DOHH2 (cell line): ENCODE measurements around the gene CCDC177.

Experiments
- H3F3A ChIP-seq: fragments of 200-600 bp; sonication (generic), shearing (Covaris generic); 2 replicates; pipeline ENCODE4 v1.6.0; 2016; ENCODE audit warnings: antibody characterized with exemption, mild to moderate bottlenecking; ENCODE audit not compliant: control insufficient read depth, insufficient read depth
- H3K27ac ChIP-seq: fragments of 200-600 bp; sonication (generic); 2 replicates; pipeline ENCODE4 v1.5.1; 2014; ENCODE audit warnings: low read depth, mild to moderate bottlenecking, low read length, moderate library complexity
- H3K27me3 ChIP-seq: fragments of 200-600 bp; sonication (generic); 2 replicates; pipeline ENCODE4 v1.6.1; 2014; ENCODE audit warnings: mild to moderate bottlenecking, low read length, mixed read lengths; ENCODE audit not compliant: control insufficient read depth
- H3K36me3 ChIP-seq: fragments of 200-600 bp; sonication (generic); 2 replicates; pipeline ENCODE4 v1.6.1; 2014; ENCODE audit warnings: mild to moderate bottlenecking, low read length, moderate library complexity, mixed read lengths; ENCODE audit not compliant: control insufficient read depth
- H3K4me1 ChIP-seq: fragments of 200-600 bp; sonication (generic); 2 replicates; pipeline ENCODE4 v1.6.1; 2014; ENCODE audit warnings: mild to moderate bottlenecking, low read length, mixed read lengths; ENCODE audit not compliant: control insufficient read depth
- H3K4me2 ChIP-seq: fragments of 200-600 bp; sonication (generic); 2 replicates; pipeline ENCODE4 v1.6.0; 2014; ENCODE audit warnings: mild to moderate bottlenecking, low read length, moderate library complexity
- H3K4me3 ChIP-seq: fragments of 200-600 bp; sonication (generic); 2 replicates; pipeline ENCODE4 v1.5.1; 2014; ENCODE audit warnings: mild to moderate bottlenecking, low read length, mixed read lengths
- H3K79me2 ChIP-seq: fragments of 200-600 bp; sonication (generic); 2 replicates; pipeline ENCODE4 v1.6.1; 2014; ENCODE audit warnings: mild to moderate bottlenecking, low read length, mixed read lengths; ENCODE audit not compliant: control insufficient read depth
- H3K9me2 ChIP-seq: fragments of 200-600 bp; sonication (generic); replicated peaks from 2 replicates; pipeline ENCODE4 v1.6.1; 2014; ENCODE audit warnings: mild to moderate bottlenecking, low read length, mixed read lengths; ENCODE audit not compliant: control insufficient read depth
- H3K9me3 ChIP-seq: fragments of 200-600 bp; sonication (generic); 2 replicates; pipeline ENCODE4 v1.6.1; 2014; ENCODE audit warnings: antibody characterized with exemption, low read length, mixed read lengths; ENCODE audit not compliant: control insufficient read depth, insufficient read depth
- H4K20me1 ChIP-seq: fragments of 200-600 bp; sonication (generic); 2 replicates; pipeline ENCODE4 v1.6.0; 2014; ENCODE audit warnings: low read depth, mild to moderate bottlenecking, antibody characterized with exemption, low read length, moderate library complexity; ENCODE audit not compliant: control insufficient read depth, insufficient read depth
- CTCF ChIP-seq: fragments of 200-600 bp; sonication (generic); IDR thresholded peaks from one replicate; pipeline ENCODE4 v1.5.1; 2014; ENCODE audit warnings: antibody characterized with exemption, mild to moderate bottlenecking, low read depth, low read length; ENCODE audit not compliant: poor library complexity, severe bottlenecking
- EZH2phosphoT487 ChIP-seq: fragments of 200-600 bp; sonication (generic); IDR thresholded peaks from 2 replicates; pipeline ENCODE4 v1.6.1; 2017; ENCODE audit warnings: borderline replicate concordance, mild to moderate bottlenecking, antibody characterized with exemption, low read length, moderate library complexity, mixed read lengths

CCDC177 gene

GRCh38 chr14:69574263-69574953 lies at the start of gene CCDC177:
CCDC177 (minus strand) TSS chr14:69574871; CDS start chr14:69573622, 1,249 bp downstream.
- peak; percentile 72 for TF ChIP-seq CTCF
- peak; percentile 85; the same call in 1 of the 2 replicates for TF ChIP-seq EZH2phosphoT487
- H3K9me3 ChIP-seq: no peaks in the 10 kb centered on the region
- H3K36me3 ChIP-seq: no peaks in the 10 kb centered on the region
- H4K20me1 ChIP-seq: no peaks in the 10 kb centered on the region
- H3K4me3 ChIP-seq: peak within 1 kb of the TSS; percentile 32; the same call in 1 of the 2 replicates
- H3K4me1 ChIP-seq: peaks cover 4% of the 10 kb centered on the region; the same call in 1 of the 2 replicates
- no peaks in the 10 kb centered on the region for H3F3A ChIP-seq
- H3K27ac ChIP-seq: no peak within 1 kb of the TSS
- peaks cover 25% of the 10 kb centered on the region for H3K27me3 ChIP-seq
- peak within 1 kb of the TSS; percentile 53 for H3K4me2 ChIP-seq
- H3K9me2 ChIP-seq: no peaks in the 10 kb centered on the region
- no peaks in the 10 kb centered on the region for H3K79me2 ChIP-seq

- H3K79me2 ChIP-seq: peaks cover 98% of the 10 kb centered on the region
- H3K4me1 ChIP-seq: peaks cover 80% of the 10 kb centered on the region
- no peak overlapping the region for H3K27ac ChIP-seq
Observed at GRCh38 chr14:69624136-69624535, 49.5 kb upstream of the CCDC177 start.

GRCh38 chr14:69620981-69621380 lies 46.3 kb upstream of the CCDC177 start:
- Histone ChIP-seq H3K79me2 (peaks cover 98% of the 10 kb centered on the region), H3K4me1 (peaks cover 82% of the 10 kb centered on the region), H3F3A (peaks cover 10% of the 10 kb centered on the region), H3K9me2 (no peaks in the 10 kb centered on the region), H4K20me1 (0 out of 2 replicates have a peak, but pooled peaks cover 3% of the 10 kb centered on the region), H3K27me3 (no peaks in the 10 kb centered on the region), H3K4me2 (no peak overlapping the region), H3K4me3 (no peak overlapping the region), H3K27ac (no peak overlapping the region), H3K9me3 (no peaks in the 10 kb centered on the region), H3K36me3 (peaks cover 24% of the 10 kb centered on the region)
- TF ChIP-seq CTCF: no peak
- TF ChIP-seq EZH2phosphoT487: no peak

More at GRCh38 chr14:69624136-69624535, 49.5 kb upstream of the CCDC177 start:
- Histone ChIP-seq H4K20me1 (0 out of 2 replicates have a peak, but pooled peaks cover 3% of the 10 kb centered on the region), H3K9me2 (no peaks in the 10 kb centered on the region), H3K27me3 (no peaks in the 10 kb centered on the region), H3K9me3 (no peaks in the 10 kb centered on the region), H3K4me2 (no peak overlapping the region), H3K4me3 (no peak overlapping the region), H3F3A (peaks cover 11% of the 10 kb centered on the region; the same call in 1 of the 2 replicates), H3K36me3 (0 out of 2 replicates have a peak, but pooled peaks cover 3% of the 10 kb centered on the region)
- TF ChIP-seq EZH2phosphoT487: no peak
- no peak for TF ChIP-seq CTCF
